ENCODE data around the gene VCAN. TPM values are rescaled to one million over a fixed set of nuclear protein-coding genes. Genes with fewer than 3 reads are reported as not detected.

The VCAN gene
- total and polyA plus RNA-seq, 2 of the 8 experiments (the other 6 are each of a cell fraction or from before 2014, with no cell fraction given), result 146 to 404 TPM

GRCh38 chr5:83488271-83488670, 16.7 kb downstream of the VCAN start:
- POLR2A ChIA-PET (ENCODE audit: partially characterized antibody), result interaction anchor here (1.0 to 1.6 kb wide), 2 partner anchors 13 to 16 kb away, joined by 3 to 4 read pairs; no protein-coding TSS in a partner anchor
- no peak overlapping the region for H2AFZ ChIP-seq (ENCODE audit: low read length)
- CTCF ChIA-PET (ENCODE audit: partially characterized antibody), result interaction anchor here (0.8 kb wide), 1 partner anchor 75 kb away, joined by 3 read pairs; no protein-coding TSS in a partner anchor
- no peak overlapping the region for H4K8ac ChIP-seq (ENCODE audit: extremely low read depth, insufficient read depth, low read length)
- no peak overlapping the region for H2BK5ac ChIP-seq (ENCODE audit: low read depth, low read length)
- no peak for DNase-seq (ENCODE audit: low read depth in 1 of 2, low spot score in 2 of 2)
- peaks cover 6 to 55% (median 35%) of the 10 kb centered on the region in 4 experiments; a peak in 7 of 8 replicates for H3K36me3 ChIP-seq (ENCODE audit: control insufficient read depth in 2 of 4, insufficient read depth in 4 of 4, low read length in 3 of 4)
- H3K56ac ChIP-seq (replicated peaks; ENCODE audit: insufficient read length, low read depth, low read length), result no peak overlapping the region
- no peak overlapping the region for H2BK12ac ChIP-seq (ENCODE audit: low read depth, low read length)
- H3K23ac ChIP-seq (ENCODE audit: insufficient read length), result no peak overlapping the region
- no peak overlapping the region for H2AK5ac ChIP-seq (ENCODE audit: low read depth, low read length)
- no peak overlapping the region for H3K4me2 ChIP-seq (ENCODE audit: insufficient read depth in 1 of 2, low read depth in 2 of 2, low read length in 2 of 2)
- H3K9me3 ChIP-seq (ENCODE audit: insufficient read depth in 2 of 2, low read depth in 1 of 2, low read length in 1 of 2), result no peaks in the 10 kb centered on the region
- no peak overlapping the region for H2BK20ac ChIP-seq (ENCODE audit: low read length)
- peaks cover 4% of the 10 kb centered on the region; the same call in 1 of the 2 replicates for H3K23me2 ChIP-seq (ENCODE audit: low read depth, low read length)
- H3K79me1 ChIP-seq (ENCODE audit: low read depth, low read length), result no peaks in the 10 kb centered on the region
- H4K91ac ChIP-seq (replicated peaks; ENCODE audit: insufficient read length, low read length), result no peak overlapping the region
- FAIRE-seq, result no peak
- H3K27ac ChIP-seq (ENCODE audit: low read depth, low read length), result no peak overlapping the region
- no peaks in the 10 kb centered on the region for H3K27me3 ChIP-seq (replicated peaks in 1 of 4; ENCODE audit: control insufficient read depth in 3 of 4, extremely low read depth in 1 of 4, insufficient read depth in 3 of 4, low read length in 3 of 4)
- no peak overlapping the region for H3K4ac ChIP-seq (replicated peaks; ENCODE audit: insufficient read length, low read depth, low read length)
- H4K20me1 ChIP-seq (replicated peaks in 1 of 2; ENCODE audit: control insufficient read depth in 1 of 2, insufficient read depth in 2 of 2, low read length in 2 of 2), result no peaks in the 10 kb centered on the region
- H3K4me1 ChIP-seq (replicated peaks in 1 of 4; ENCODE audit: control insufficient read depth in 3 of 4, insufficient read depth in 4 of 4, low read length in 3 of 4), result peaks cover 0 to 3% (median 0%) of the 10 kb centered on the region in 4 experiments; a peak in 2 of 7 replicates
- 78% methylated on average over 1 of the region's 1 CpG; no CpG with 5 or more reads in 1 of the 2 experiments for WGBS, 2 experiments (ENCODE audit: extremely low coverage in 1 of 2, insufficient coverage in 1 of 2, insufficient read length in 1 of 2, insufficient replicate concordance in 2 of 2, low coverage in 1 of 2, low lambda C conversion rate in 2 of 2, missing lambda C conversion rate in 1 of 2)
- H3K79me2 ChIP-seq (ENCODE audit: control insufficient read depth in 1 of 2, insufficient read depth in 2 of 2, low read length in 2 of 2), result peaks cover 0 to 72% of the 10 kb centered on the region in 2 experiments; a peak in 2 of 4 replicates
- no peak overlapping the region for H4K5ac ChIP-seq (ENCODE audit: insufficient read length, low read depth, low read length)
- no peak overlapping the region for H3K18ac ChIP-seq (ENCODE audit: extremely low read depth, low read length)
- H3K4me3 ChIP-seq (ENCODE audit: extremely low read depth in 1 of 4, insufficient read depth in 2 of 4, low read depth in 3 of 4, low read length in 4 of 4), result no peak overlapping the region
- H3K14ac ChIP-seq (ENCODE audit: insufficient read length), result no peak overlapping the region
- no peak overlapping the region for H2BK120ac ChIP-seq (replicated peaks; ENCODE audit: low read depth, low read length)
- no peak overlapping the region for H2BK15ac ChIP-seq (ENCODE audit: low read length)
- no peak overlapping the region for H3K9ac ChIP-seq (replicated peaks in 1 of 4; ENCODE audit: extremely low read depth in 1 of 4, low read depth in 3 of 4, low read length in 3 of 4)
- no peak for TF ChIP-seq RBBP5 (IDR thresholded peaks at IDR 0.05; ENCODE audit: borderline replicate concordance, low read depth, low read length)
- TF ChIP-seq RAD21 (IDR thresholded peaks at IDR 0.05 in 1 of 2, conservative IDR thresholded peaks at IDR 0.05 in 1 of 2; ENCODE audit: low read depth in 2 of 2, low read length in 2 of 2), result no peak
- no peak for TF ChIP-seq KDM4A (IDR thresholded peaks at IDR 0.05; ENCODE audit: low read depth, low read length, severe bottlenecking)
- TF ChIP-seq SIRT6 (IDR thresholded peaks at IDR 0.05; ENCODE audit: low read length), result no peak
- no peak for TF ChIP-seq RNF2 (IDR thresholded peaks at IDR 0.05; ENCODE audit: borderline replicate concordance, low read depth, low read length, missing control alignments, poor library complexity, severe bottlenecking)
- TF ChIP-seq KDM5A (IDR thresholded peaks at IDR 0.05; ENCODE audit: low read length), result no peak
- no peak for TF ChIP-seq E2F6 (IDR thresholded peaks at IDR 0.05)
- no peak for TF ChIP-seq KDM1A (IDR thresholded peaks at IDR 0.05; ENCODE audit: borderline replicate concordance, low read length)
- TF ChIP-seq FOSL1 (IDR thresholded peaks at IDR 0.05; ENCODE audit: insufficient read depth, low read depth, low read length), result no peak
- no peak for TF ChIP-seq EP300 (IDR thresholded peaks at IDR 0.05; ENCODE audit: borderline replicate concordance in 1 of 2, low read depth in 2 of 2, low read length in 2 of 2)
- no peak for TF ChIP-seq CHD2 (IDR thresholded peaks at IDR 0.05; ENCODE audit: low read length)
- TF ChIP-seq CREB1 (IDR thresholded peaks at IDR 0.05), result no peak
- TF ChIP-seq TCF12 (IDR thresholded peaks at IDR 0.05; ENCODE audit: low read depth, low read length), result no peak

All from H1 (cell line).